Muscle of back (tissue), 13 donors: Measurements from ENCODE around the gene USP44. TPM values are rescaled to one million over a fixed set of nuclear protein-coding genes. Genes with fewer than 3 reads are reported as not detected.
A peak's percentile ranks its signal among the peaks of the same experiment; 100 is the strongest.
"Not testable (repeated sequence)": the region's sequence is repeated elsewhere in the genome, so short reads cannot be mapped to it uniquely, and the experiment has no call there.

Source experiments
- DNase-seq, 3 donors: peaks; one replicate each; pipeline versions ENCODE4 v3.0.0 to v3.0.0-alpha.2; 2013
- long read RNA-seq, 9 donors: transcript quantifications; one replicate each; lab custom pipeline, GENCODE V29; 2026
- polyA plus RNA-seq, 10 donors: library from polyadenylated mRNA; unstranded; fragments of 120-200 nt; gene quantifications; one replicate each; pipeline ENCODE4 v1.2.1, GENCODE V29; 2013; ENCODE audit not compliant: insufficient read length in 10 of 10

The USP44 gene
- 1 to 10 TPM in 5 of 10 donors, under 1 TPM in 5; 0.56 to 2.4 (median 1.1) TPM for polyA plus RNA-seq
- long read RNA-seq, donor 1 = 0 reads
- long read RNA-seq, donor 2 = 0 reads
- long read RNA-seq, donor 3 = 0 reads
- long read RNA-seq, donor 4 = 0 reads
- long read RNA-seq, donor 5 = 0 reads
- long read RNA-seq, donor 6 = 0 reads
- long read RNA-seq, donor 7 = 0 reads
- long read RNA-seq, donor 8 = 0 reads
- long read RNA-seq, donor 9 = 0 reads

DNA sequence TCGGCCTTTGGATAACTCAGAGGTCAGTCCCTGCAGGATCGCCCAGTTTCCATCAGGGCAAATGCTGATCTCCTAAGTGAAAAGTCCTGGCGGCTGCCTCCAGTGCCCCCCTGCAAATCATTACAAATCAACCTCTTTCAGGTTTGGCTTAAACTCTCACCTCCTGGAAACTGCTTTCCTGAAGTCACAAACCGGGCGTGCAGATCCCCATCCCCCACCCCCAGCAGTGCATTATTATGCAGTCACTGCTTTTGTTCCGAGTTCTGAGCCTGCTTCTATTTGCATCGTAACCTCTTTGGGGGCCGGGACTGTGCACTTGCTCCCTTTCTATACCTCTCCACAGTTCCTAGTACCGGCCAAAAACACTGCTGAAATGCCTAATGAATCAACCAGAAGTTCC is at the start of gene USP44:
TSS of gene USP44 (minus strand) at position 172 of the 400 bp plus-strand sequence. CDS start 17,220 bp downstream, outside the sequence.
- DNase-seq = no peak

DNA sequence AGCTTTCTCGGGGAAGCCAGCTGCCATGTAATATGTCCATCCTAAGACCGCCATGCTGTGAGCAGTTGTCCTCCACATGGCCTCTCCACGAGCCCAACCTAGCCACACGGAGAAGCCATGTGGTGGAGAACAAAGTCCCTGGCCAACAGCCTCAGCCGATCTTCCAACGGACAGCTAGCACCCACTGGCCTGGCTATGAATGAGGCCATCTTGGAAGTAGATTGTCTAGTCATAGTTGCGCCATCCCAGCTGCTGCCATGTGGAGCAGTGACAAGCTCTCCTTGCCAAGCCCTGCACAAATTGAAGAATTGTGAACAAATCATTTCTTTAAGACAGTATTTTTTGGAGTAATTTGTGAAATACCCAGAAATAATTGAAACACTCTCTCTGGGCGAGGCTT is 49.3 kb upstream of the USP44 start:
- DNase-seq = peak in 1 of 3 donors; percentile 54

DNA sequence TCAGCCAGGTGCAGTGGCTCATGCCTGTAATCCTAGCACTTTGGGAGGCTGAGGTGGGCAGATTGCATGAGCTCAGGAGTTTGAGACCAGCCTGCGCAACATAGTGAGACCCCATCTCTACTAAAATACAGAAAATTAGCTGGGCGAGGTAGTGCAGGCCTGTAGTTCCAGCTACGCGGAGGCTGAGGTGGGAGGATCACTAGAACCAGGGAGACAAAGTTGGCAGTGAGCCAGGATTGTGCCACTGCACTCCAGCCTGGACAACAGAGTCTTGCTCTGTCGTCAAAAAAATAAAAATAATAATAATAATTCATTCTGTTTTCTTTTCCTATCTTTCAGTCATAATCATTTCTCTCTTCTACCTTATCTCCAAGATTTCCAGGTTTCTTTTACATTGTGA is 48.6 kb upstream of the USP44 start:
- DNase-seq = no peak

DNA sequence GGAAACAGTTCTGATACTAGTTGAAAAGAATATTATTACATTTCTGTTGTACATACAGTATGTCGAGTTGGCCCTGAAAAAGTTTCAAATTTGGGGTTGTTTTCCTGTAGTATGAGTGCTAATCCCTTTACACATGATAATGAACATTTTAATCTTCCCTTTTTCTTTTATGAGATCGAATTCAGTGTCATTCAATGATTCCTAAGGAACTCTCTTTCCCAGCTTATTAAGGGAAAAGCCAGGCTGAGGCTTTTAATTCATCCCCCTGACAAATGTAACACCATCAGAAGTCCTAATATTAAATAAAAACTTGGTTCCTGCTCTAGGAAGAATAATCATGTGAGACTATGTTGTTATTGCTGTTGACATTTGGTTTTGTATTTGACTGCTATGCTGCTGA is 42.9 kb upstream of the USP44 start:
- no peak for DNase-seq

DNA sequence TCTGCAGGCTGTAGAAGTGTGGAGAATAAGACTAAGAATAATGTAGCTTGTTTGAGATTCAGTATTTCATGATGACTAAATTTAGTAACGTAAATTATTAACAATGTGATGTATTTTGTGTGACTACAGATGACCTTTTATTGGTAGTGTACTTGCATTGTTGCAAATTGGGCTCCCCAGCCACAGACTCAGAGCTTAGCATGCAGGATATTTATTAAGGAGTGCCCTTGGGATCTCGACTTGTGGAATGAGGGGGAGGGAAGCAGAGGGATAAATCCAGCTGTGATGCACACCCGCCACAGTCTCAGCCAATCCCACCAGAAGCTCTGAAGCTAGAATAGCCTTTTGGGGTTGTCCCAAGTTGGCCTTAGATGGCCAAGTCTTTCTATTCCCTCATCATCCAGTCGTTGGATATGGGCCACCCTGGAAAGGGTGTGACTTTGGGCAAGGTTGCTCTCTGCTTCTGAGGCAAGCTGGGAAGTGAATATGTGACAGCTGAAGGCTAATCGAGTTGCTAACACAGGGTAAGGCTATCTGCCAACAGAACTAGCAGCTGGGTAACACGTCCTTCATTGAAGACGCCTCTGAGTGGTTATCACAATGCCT is 42.1 kb upstream of the USP44 start:
- DNase-seq = peak; percentile 82 to 92 (median 84)

DNA sequence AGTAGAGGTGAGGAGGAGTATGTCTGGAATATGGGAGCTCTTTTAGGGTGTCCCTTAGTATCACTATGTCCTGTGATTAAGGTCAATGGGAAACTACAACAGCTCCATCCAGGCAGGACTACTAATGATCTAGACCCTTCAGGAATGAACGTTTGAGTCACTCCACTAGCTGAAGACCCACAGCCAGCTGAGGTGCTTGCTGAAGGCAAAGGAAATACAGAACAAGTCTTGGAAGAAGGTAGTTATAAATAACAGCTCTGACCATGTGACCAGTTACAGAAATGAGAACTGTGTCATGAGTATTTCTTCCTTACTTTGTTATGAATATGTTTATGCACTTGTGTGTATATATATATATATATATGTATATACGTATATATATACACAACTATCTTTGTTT is 40.5 kb upstream of the USP44 start:
- no peak for DNase-seq

DNA sequence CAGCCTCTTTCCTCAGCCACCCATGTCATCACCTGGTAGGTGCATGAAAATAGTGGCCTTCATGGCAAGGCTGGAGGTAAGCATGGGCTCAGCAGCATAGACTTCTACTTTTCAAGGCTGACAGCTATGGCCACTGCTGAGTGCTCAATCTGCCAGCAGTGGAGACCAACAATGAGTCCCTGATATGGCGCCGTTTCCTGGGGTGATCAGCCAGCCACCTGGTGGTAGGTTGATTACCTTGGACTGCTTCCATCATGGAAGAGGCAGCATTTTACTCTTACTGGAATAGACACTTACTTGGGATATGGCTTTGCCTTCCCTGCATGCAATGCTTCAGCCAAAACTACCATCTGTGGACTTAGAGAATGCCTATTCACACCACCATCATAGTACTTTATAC is 39.5 kb upstream of the USP44 start:
- DNase-seq = no peak

DNA sequence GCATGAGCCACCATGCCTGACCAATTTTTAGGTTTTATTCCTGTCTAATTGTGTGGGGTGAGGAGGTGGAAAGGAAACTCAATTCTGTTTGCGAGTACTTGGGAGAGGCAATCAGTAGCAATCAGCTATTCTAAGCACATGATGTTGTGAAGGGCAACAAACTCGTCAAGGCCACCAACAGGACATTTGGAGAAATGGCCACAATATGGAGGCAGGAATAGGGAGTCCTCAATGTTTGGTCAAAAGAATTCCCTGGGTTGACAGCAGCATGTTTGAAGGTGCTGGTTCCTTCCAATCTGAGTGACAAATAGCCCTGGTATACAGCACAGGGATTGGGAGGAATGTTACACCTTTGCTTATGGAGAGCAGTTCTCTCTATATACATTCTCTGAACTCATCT is 32.7 kb upstream of the USP44 start:
- DNase-seq = no peak

DNA sequence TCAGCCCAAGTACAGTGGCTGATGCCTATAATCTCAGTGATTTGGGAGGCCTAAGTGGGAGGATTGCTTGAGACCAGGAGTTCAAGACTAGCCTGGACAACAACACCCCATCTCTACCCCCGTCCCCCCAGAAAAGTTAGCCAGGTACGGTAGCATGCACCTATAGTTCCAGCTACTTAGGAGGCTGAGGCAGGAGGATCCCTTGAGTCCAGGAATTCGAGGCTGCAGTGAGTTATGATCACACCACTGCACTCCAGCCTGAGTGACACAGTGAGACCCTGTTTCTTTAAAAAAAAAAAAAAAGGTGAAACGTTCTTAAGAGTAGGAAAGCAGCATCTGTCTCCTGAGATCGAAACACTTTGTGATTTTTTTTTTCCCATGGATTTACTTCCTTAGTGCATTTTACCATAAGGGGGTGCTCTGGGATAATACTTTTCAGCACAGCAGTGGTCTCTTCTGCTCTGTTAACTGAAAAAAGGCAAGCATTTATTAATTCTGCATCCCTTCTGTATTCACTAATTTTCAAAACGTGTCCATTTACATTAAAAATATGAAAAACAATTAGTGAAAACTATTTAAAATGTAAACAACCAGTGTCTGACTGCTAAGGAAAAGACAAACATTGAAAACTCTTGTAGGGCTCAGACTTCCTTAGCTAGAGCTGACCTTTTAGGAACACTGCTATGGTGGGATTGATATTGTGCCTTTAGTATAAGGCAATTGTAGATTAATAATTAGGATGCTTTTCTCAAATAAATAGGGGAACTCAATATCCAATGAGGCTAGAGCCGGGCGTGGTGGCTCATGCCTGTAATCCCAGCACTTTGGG is 31.2 kb upstream of the USP44 start:
- DNase-seq = peak; percentile 50 to 75 (median 57)

DNA sequence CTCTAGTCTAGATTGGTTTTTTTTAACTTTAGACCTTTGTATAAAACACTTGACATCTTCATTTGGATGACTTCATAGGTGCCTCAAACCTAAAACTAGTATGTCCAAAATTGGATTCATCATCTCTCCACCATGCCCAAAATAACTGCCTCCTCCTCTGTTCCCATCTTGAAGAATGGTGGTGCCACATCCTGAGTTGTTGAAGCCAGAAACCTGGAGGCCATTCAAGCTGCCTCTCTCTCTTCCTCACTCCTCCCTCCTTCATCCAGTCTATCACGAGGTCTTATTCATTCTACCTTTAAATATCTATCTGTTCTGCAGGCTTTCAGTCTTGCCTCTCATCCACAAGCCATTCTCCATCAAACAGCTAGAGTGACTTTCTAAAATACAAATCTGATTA is 26.5 kb upstream of the USP44 start:
- DNase-seq = no peak

DNA sequence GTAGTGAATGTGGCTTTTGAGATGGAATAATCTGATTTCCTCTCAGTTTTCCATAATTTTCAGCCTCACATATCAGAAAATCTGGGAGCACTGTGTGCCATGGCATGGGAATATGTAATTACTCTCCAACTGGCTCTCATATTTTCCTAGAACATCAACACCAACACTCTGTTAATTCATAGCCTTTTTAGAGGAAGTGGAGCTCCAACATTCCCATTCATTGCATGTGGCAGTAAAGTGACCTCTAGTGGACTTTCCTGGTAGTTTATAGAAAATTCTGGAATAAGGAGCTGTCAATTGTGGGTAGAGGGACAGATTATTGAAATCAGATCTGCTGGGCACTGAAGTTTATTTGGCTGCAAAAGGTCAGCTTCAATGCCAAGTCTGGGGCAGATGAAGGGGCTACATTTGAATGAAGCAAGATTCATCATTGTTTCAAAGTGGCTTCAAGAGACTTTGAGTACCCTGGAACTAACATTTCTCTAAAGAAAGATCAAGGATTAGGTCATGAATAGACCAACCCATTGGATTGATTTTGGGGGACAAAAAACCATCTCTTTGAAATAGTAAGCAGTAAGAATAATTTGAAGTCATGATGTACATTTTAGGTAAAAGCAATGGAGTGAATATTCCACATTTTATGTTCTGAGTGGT is 23.6 kb upstream of the USP44 start:
- peak; percentile 21 to 53 (median 30) for DNase-seq

DNA sequence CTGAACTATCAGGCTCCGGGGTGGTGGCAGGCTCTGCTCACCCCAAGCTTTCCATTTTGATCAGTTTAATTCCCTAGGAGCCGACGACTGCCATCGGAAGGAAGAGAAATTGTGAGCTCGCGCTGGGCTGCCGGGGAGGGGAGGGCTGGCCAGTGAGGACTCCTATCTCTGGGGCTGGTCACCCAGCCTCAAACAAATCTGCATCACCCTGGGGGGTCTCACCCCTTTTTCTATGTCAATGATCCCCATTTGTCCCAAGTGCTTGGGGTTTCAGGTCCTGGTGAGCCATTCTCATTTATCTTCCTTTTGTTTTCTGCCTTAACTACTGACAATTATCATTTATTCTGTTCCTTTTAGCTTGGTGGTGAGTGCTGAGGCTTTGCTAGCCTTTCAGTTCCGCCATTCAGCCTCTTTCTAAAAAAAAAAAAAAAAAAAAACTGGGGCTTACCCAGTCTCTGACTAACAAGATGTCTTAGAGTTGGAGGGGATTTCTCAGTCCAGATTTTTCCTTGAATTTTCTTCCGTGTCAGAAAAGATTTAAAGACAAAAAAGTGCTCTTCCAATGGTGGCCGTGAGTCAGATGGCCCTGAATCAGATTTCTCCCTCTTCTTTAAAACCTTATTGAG is 22.8 kb upstream of the USP44 start:
- no peak for DNase-seq

DNA sequence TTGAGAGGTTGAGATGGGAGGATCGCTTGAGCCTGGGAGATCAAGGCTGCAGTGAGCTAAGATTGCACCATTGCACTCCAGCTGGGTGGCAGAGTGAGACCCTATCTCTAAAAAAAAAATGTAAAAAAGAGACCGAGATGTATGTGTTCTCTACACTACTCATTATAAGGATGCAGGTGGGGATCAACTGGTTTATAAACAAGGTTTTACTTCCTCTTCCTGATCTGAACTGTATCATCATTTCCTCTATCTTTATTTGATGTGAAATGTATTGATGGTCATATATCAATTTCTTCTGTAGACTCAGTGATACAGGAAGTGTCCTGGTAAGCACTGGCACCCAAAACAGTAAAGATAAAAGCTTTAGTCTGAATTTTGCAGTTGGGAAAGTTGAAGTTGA is 20.1 kb upstream of the USP44 start:
- no peak for DNase-seq

DNA sequence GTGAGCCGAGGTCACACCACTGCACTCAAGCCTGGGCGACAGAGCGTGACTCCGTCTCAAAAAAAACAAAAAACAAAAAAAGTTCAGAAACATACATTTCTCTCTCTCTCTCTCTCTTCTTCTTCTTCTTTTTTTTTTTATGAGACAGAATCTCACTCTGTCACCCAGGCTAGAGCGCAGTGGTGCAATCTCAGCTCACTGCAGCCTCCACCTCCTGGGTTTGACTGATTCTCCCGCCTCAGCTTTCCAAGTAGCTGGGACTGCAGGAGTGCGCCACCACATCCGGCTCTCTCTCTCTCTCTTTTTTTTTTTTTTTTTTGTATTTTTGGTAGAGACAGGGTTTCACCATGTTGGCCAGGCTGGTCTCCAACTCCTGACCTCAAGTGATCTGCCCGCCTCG is 16.8 kb upstream of the USP44 start:
- DNase-seq = not testable (repeated sequence)

DNA sequence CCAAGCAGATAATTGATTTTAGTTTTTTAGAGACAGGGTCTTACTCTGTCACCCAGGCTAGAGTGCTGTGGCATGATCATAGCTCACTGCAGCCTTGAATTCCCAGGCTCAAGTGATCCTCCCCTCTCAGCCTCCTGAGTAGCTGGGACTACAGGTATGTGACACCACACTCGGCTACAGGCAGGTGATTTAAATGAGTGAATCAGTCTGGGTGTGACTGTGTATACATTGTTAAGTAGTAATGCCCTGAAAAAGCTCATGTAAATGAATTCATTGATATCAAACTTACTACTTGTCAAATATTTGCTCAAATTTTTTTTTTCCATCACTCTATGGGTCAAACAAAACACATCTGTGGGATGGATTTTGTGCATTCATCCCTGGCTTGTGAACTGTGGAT is 6.3 kb upstream of the USP44 start:
- no peak for DNase-seq

DNA sequence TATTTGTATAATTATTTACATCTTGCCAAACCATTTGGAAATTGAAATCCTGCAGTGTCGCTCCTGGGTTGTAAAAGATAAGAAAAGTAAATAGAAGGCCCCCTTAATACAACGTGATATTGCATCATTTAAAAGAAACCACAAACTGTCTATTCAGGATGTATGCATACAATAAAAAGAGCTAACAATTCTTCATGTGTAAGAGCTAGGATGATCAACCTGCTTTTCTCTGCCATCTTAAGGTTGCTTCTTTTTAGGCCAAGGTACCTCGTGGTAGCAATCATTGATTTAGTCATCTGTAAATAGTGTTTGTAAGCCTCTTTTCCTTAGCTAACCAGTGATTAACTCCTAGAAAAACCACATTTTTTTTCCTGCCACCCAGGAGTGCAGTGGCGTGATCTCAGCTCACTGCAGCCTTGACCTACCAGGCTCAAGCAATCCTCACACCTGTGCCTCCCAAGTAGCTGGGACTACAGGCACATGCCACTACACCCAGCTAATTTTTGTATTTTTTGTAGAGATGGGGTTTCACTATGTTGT is 3.3 kb upstream of the USP44 start:
- DNase-seq = no peak

DNA sequence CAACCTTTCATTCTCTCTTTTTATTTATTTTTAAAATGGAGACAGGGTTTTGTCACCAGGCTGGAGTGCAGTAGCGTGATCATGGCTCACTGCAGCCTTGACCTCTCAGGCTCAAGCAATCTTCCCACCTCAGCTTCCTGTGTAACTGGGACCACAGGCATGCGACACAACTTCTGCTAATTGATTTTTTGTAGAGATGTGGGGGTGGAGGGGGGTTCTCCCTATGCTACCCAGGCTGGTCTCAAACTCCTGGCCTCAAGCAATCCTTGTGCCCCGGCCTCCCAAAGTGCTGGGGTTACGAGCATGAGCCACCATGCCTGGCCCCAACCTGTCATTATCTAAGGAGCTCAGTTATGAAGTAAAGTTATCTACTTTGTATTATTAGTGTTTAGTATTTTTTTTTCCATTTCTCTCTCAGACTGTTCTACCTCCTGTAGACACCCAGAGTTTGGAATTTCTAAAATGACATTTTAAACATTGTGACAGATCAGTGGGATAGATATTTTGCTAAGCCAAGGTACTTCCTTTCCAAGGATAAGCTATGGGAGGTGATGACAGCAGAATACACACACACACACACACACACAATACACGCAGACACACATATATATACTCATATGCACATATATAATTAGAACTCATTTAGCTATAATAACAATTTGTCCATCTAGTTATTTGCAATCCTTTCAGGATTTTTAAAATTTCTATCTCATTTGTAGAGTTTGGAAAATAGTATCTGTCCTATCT is 2.1 kb upstream of the USP44 start:
- no peak for DNase-seq

DNA sequence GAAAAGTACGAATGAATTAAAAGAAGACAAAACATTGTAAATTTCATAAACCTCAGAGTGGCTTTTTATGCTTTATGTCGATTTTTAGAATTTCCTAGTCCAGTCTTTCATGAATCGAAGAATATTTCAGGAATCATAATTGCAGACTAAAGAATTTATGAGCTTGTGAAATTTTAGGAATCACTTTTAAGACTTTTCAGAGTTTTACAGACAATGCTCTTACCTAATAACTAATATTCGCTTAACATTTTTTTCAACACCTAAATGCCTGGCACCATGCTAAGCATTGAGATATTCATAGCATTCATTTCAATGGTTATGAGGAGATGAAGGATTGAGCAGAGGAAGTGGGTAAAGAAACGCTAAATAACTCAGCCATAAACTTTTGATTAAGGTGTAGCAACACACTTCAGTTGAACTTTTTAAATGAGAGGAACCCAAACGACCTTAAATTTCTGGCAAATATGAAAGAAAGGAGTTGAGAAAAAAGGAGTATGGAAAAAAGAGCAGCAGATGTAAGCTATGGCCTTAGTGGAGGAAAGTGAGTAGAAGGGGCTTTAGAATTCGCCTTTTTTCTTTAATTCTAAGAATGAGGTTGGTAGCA is 739 bp upstream of the USP44 start:
- no peak for DNase-seq

DNA sequence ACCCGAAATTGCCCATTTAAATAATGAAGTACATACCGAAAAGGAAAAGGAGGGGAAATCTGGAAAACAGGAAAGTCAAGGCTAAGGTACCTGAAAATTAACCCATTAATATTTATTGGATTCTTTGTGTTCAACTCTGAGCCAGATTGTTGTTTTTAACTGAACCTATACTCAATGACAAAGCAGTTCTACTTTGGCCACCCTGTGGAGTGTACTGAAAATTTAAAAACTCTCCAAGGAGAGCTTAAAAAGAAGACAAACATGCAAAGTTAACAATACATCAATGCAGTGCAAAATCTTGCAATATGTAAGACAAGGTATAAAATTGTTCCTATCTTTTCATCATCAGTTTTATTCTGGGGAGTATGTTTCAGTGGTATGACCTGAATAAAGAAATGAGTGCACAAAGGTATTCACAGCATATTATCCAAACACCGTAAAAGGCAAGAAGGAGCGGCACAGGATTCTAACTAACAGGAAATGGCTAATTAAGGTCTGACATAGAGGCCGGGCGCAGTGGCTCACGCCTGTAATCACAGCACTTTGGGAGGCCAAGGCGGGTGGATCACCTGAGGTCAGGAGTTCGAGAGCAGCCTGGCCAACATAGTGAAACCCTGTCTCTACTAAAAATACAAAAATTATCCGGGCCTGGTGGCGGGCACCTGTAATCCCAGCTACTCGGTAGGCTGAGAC is 1.7 kb downstream of the USP44 start:
- no peak for DNase-seq
